ENCODE data around the gene SGPP1. TPM values are rescaled to one million over a fixed set of nuclear protein-coding genes. Genes with fewer than 3 reads are reported as not detected.

Gene SGPP1, protein sequence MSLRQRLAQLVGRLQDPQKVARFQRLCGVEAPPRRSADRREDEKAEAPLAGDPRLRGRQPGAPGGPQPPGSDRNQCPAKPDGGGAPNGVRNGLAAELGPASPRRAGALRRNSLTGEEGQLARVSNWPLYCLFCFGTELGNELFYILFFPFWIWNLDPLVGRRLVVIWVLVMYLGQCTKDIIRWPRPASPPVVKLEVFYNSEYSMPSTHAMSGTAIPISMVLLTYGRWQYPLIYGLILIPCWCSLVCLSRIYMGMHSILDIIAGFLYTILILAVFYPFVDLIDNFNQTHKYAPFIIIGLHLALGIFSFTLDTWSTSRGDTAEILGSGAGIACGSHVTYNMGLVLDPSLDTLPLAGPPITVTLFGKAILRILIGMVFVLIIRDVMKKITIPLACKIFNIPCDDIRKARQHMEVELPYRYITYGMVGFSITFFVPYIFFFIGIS
- 20.9 TPM for total RNA-seq
- polyA plus RNA-seq (ENCODE audit: insufficient read depth, low read depth, low replicate concordance): 24.0 TPM
- long read RNA-seq, donor 1, transcript SGPP1-201 (3 exons, 3,312 nt): major isoform, 7 of 7 reads
- long read RNA-seq, donor 1, partial matches to known transcripts: 0 of 7 reads
- long read RNA-seq, donor 1, other reads (novel, unspliced or antisense): 0 of 7 reads
- long read RNA-seq, donor 2, transcript SGPP1-201 (3 exons, 3,312 nt): major isoform, 14 of 14 reads
- long read RNA-seq, donor 2, partial matches to known transcripts: 0 of 14 reads
- long read RNA-seq, donor 2, other reads (novel, unspliced or antisense): 0 of 14 reads
- long read RNA-seq, donor 3, transcript SGPP1-201 (3 exons, 3,312 nt): major isoform, 16 of 16 reads
- long read RNA-seq, donor 3, partial matches to known transcripts: 0 of 16 reads
- long read RNA-seq, donor 3, other reads (novel, unspliced or antisense): 0 of 16 reads
- long read RNA-seq, donor 4, transcript SGPP1-201 (3 exons, 3,312 nt): major isoform, 13 of 29 reads
- long read RNA-seq, donor 4, partial matches to known transcripts: 16 of 29 reads
- long read RNA-seq, donor 4, other reads (novel, unspliced or antisense): 0 of 29 reads
- long read RNA-seq, donor 5: 0 reads
- long read RNA-seq, donor 6, transcript SGPP1-201 (3 exons, 3,312 nt): major isoform, 5 of 5 reads
- long read RNA-seq, donor 6, partial matches to known transcripts: 0 of 5 reads
- long read RNA-seq, donor 6, other reads (novel, unspliced or antisense): 0 of 5 reads
- long read RNA-seq, donor 7, transcript SGPP1-201 (3 exons, 3,312 nt): major isoform, 29 of 35 reads
- long read RNA-seq, donor 7, partial matches to known transcripts: 1 of 35 reads
- long read RNA-seq, donor 7, other reads (novel, unspliced or antisense): 5 of 35 reads
- long read RNA-seq, donor 8, partial matches to known transcripts: 0 of 4 reads
- long read RNA-seq, donor 8, other reads (novel, unspliced or antisense): 0 of 4 reads
- long read RNA-seq, donor 9, transcript SGPP1-201 (3 exons, 3,312 nt): major isoform, 9 of 9 reads
- long read RNA-seq, donor 9, partial matches to known transcripts: 0 of 9 reads
- long read RNA-seq, donor 9, other reads (novel, unspliced or antisense): 0 of 9 reads
- long read RNA-seq, donor 10, transcript SGPP1-201 (3 exons, 3,312 nt): major isoform, 10 of 26 reads
- long read RNA-seq, donor 10, partial matches to known transcripts: 16 of 26 reads
- long read RNA-seq, donor 10, other reads (novel, unspliced or antisense): 0 of 26 reads

DNA sequence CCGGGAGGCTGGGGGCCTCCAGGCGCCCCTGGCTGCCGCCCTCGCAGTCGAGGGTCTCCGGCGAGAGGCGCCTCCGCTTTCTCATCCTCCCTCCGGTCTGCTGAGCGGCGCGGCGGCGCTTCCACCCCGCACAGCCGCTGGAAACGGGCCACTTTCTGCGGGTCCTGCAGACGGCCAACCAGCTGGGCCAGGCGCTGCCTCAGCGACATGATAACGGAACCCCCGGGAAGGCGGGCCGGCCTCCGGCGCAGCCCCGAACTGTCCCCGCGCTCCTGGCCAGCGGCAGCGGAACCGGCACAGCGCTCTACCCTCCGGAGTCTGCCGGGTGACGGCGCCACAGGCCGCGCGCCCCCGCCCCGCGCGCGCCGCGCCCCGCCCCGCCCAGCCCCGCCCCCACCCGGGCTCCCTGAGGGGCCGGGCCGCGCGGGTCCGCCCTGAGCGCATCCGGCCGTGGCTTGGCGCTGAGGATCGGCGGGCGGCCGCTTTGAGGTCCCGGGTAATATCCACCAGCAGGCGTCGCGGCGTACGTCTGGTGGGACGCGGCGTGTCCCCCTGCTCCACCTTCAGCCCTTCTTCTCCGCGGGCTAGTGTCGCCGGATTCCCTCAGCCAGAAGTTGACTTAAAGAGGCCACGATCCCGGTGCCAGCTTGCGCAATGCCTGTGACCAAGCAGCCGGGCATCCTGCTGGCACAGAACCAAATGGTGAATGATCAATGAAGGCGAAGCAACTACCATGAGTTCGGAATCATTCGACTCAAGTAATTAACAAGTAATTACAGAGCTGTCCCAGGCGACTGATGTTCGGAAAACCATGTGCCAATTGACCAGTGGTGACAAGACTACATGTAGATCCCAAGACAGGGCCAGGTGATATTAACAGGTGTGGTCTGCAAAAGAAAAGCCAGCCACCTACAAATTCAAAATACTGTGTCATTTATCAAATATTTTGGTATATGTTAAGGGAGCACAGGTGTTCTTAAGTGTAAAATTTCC lies at the start of gene SGPP1:
TSS of gene SGPP1 (minus strand) at position 330 of the 993 bp plus-strand sequence. CDS start at position 209, 121 bp downstream.
- intact Hi-C loops (cut with DNase I): no loop called here
- H3K4me3 ChIP-seq (ENCODE audit: low read length in 3 of 3): peak within 1 kb of the TSS; percentile 88 to 98 (median 89)
- no peak for FAIRE-seq

DNA sequence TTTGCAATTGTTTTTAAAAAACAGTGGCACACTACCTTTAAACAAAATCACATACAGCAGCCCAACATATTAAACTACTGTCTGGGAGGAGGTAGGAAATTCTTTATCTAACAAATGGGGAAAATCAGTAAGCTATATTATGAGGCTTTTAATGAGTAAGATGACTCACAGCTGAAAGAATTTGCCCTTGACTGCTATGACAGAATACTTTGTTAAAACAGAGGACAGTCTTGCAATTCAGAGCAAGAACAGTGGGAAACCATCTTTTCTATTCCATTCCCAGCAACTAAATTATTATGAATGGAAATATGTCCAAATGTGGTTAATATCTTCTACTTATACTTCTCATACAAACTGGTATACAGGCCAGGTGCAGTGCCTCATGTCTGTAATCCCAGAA lies 49.2 kb upstream of the SGPP1 start:
- intact Hi-C loops (cut with DNase I): no loop called here
- Histone ChIP-seq H3K9me3 (ENCODE audit: control insufficient read depth in 2 of 3, insufficient read depth in 1 of 3, low read length in 3 of 3) (no peaks in the 10 kb centered on the region), H3K9ac (ENCODE audit: low read length in 3 of 3) (no peak overlapping the region), H3K36me3 (ENCODE audit: control insufficient read depth in 2 of 3, insufficient read depth in 3 of 3, low read length in 3 of 3) (no peaks in the 10 kb centered on the region), H3K27ac (ENCODE audit: low read depth in 2 of 2, low read length in 2 of 2) (no peak overlapping the region), H3K4me1 (ENCODE audit: control insufficient read depth in 2 of 3, insufficient read depth in 2 of 3, low read depth in 1 of 3, low read length in 3 of 3) (no peaks in the 10 kb centered on the region), H3K27me3 (ENCODE audit: control insufficient read depth, insufficient read depth, low read length) (no peaks in the 10 kb centered on the region), H3K4me3 (ENCODE audit: low read length in 3 of 3) (no peak overlapping the region)
- peak in 2 of 5 donors; percentile 8 to 46 for DNase-seq
- no peak for FAIRE-seq
- TF ChIP-seq, protein P1, sequence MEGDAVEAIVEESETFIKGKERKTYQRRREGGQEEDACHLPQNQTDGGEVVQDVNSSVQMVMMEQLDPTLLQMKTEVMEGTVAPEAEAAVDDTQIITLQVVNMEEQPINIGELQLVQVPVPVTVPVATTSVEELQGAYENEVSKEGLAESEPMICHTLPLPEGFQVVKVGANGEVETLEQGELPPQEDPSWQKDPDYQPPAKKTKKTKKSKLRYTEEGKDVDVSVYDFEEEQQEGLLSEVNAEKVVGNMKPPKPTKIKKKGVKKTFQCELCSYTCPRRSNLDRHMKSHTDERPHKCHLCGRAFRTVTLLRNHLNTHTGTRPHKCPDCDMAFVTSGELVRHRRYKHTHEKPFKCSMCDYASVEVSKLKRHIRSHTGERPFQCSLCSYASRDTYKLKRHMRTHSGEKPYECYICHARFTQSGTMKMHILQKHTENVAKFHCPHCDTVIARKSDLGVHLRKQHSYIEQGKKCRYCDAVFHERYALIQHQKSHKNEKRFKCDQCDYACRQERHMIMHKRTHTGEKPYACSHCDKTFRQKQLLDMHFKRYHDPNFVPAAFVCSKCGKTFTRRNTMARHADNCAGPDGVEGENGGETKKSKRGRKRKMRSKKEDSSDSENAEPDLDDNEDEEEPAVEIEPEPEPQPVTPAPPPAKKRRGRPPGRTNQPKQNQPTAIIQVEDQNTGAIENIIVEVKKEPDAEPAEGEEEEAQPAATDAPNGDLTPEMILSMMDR (IDR thresholded peaks at IDR 0.05; ENCODE audit: borderline replicate concordance, extremely low read depth, insufficient read depth): no peak

More for the DNA sequence above, at the start of gene SGPP1:
- Histone ChIP-seq H3K27ac (ENCODE audit: low read depth in 2 of 2, low read length in 2 of 2) (peak within 1 kb of the TSS; percentile 88), H3K36me3 (ENCODE audit: control insufficient read depth in 2 of 3, insufficient read depth in 3 of 3, low read length in 3 of 3) (no peaks in the 10 kb centered on the region), H3K4me1 (ENCODE audit: control insufficient read depth in 2 of 3, insufficient read depth in 2 of 3, low read depth in 1 of 3, low read length in 3 of 3) (peaks cover 0 to 6% (median 5%) of the 10 kb centered on the region in 3 donors), H3K9me3 (ENCODE audit: control insufficient read depth in 2 of 3, insufficient read depth in 1 of 3, low read length in 3 of 3) (no peaks in the 10 kb centered on the region), H3K9ac (ENCODE audit: low read length in 3 of 3) (peak within 1 kb of the TSS; percentile 75 to 99 (median 92)), H3K27me3 (ENCODE audit: control insufficient read depth, insufficient read depth, low read length) (no peaks in the 10 kb centered on the region)
- TF ChIP-seq, protein P1 (IDR thresholded peaks at IDR 0.05; ENCODE audit: borderline replicate concordance, extremely low read depth, insufficient read depth): peak; percentile 9
- DNase-seq: peak; percentile 83 to 93 (median 89)
